WTC11 (cell line): Measurements from ENCODE around the gene SLC66A2. TPM values are rescaled to one million over a fixed set of nuclear protein-coding genes. Genes with fewer than 3 reads are reported as not detected.

ENCODE experiments used
- ATAC-seq: fragments of 200-7000 bp; cut with Tn5 transposase; 2 replicates; pipeline ENCODE4 v1.10.0; 2021; ENCODE audit warnings: mild to moderate bottlenecking, moderate library complexity
- CTCF ChIA-PET: fragments of 300-600 bp; sonication (Branson Sonifier 250); formaldehyde crosslinking; loops from one replicate; lab custom pipeline; 2021; ENCODE audit warnings: antibody characterized with exemption; lab: Charles Lee
- POLR2A ChIA-PET: fragments of 350-600 bp; sonication (Branson Sonifier 250); formaldehyde crosslinking; loops from one replicate; lab custom pipeline; 2021; ENCODE audit warnings: antibody characterized with exemption; lab: Charles Lee
- DNase-seq: peaks from one replicate; pipeline ENCODE4 v3.0.0; 2021; ENCODE audit warnings: low spot score
- H3K27ac Mint-ChIP-seq: 2 replicates; pipeline ENCODE4 v1.8.0; 2021; ENCODE audit warnings: mixed read lengths
- H3K27me3 Mint-ChIP-seq: 2 replicates; pipeline ENCODE4 v1.8.0; 2021; ENCODE audit warnings: low read depth, mild to moderate bottlenecking, moderate library complexity, mixed read lengths
- H3K36me3 Mint-ChIP-seq: 2 replicates; pipeline ENCODE4 v1.8.0; 2021; ENCODE audit warnings: mixed read lengths
- H3K4me1 Mint-ChIP-seq: 2 replicates; pipeline ENCODE4 v1.8.0; 2022; ENCODE audit warnings: mixed read lengths
- H3K4me3 Mint-ChIP-seq: 2 replicates; pipeline ENCODE4 v1.8.0; 2021; ENCODE audit warnings: mild to moderate bottlenecking, moderate library complexity, mixed read lengths
- H3K9me3 Mint-ChIP-seq: 2 replicates; pipeline ENCODE4 v1.8.0; 2021; ENCODE audit warnings: mixed read lengths
- ATF1 ChIP-seq: sonication (generic); formaldehyde crosslinking; IDR thresholded peaks from 2 replicates; pipeline ENCODE4 v1.8.1; 2023; ENCODE audit warnings: mild to moderate bottlenecking, moderate library complexity, missing genetic modification reagents
- ETV6 ChIP-seq: sonication (generic); formaldehyde crosslinking; IDR thresholded peaks from 2 replicates; pipeline ENCODE4 v1.8.1; 2022; ENCODE audit warnings: mild to moderate bottlenecking, missing genetic modification reagents
- GABPB1 ChIP-seq: sonication (generic); formaldehyde crosslinking; IDR thresholded peaks from 2 replicates; pipeline ENCODE4 v1.8.1; 2023; ENCODE audit warnings: mild to moderate bottlenecking, missing genetic modification reagents
- IRF2 ChIP-seq: sonication (generic); formaldehyde crosslinking; IDR thresholded peaks from 2 replicates; pipeline ENCODE4 v1.8.0; 2022; ENCODE audit warnings: low read depth, missing genetic modification reagents, borderline replicate concordance
- JUN ChIP-seq: sonication (generic); formaldehyde crosslinking; IDR thresholded peaks from 2 replicates; pipeline ENCODE4 v1.8.0; 2023; ENCODE audit warnings: mild to moderate bottlenecking, missing genetic modification reagents
- NFYB ChIP-seq: sonication (generic); formaldehyde crosslinking; conservative IDR thresholded peaks from 2 replicates; pipeline ENCODE4 v1.8.0; 2022; ENCODE audit warnings: low read depth, missing genetic modification reagents
- PRRX2 ChIP-seq: fragments of 250-450 bp; sonication (Bioruptor Pico); IDR thresholded peaks from 2 replicates; pipeline ENCODE4 v1.8.0; 2021; ENCODE audit warnings: mild to moderate bottlenecking
- ZNF121 ChIP-seq: sonication (generic); formaldehyde crosslinking; IDR thresholded peaks from 2 replicates; pipeline ENCODE4 v1.8.0; 2023; ENCODE audit warnings: missing genetic modification reagents
- ZNF317 ChIP-seq: sonication (generic); formaldehyde crosslinking; IDR thresholded peaks from 2 replicates; pipeline ENCODE4 v1.8.1; 2023; ENCODE audit warnings: low read depth, mild to moderate bottlenecking, moderate library complexity, missing genetic modification reagents, borderline replicate concordance
- ZNF671 ChIP-seq: fragments of 250-450 bp; sonication (Bioruptor Pico); IDR thresholded peaks from 2 replicates; pipeline ENCODE4 v1.8.0; 2021; ENCODE audit warnings: mild to moderate bottlenecking
- total RNA-seq: library from RNA; stranded (reverse); gene quantifications from 3 replicates; pipeline ENCODE4 v1.2.3, GENCODE V29; 2021
- TF ChIP-seq, protein P1 (sequence below): sonication (generic); formaldehyde crosslinking; IDR thresholded peaks from 2 replicates; pipeline ENCODE4 v1.8.1; 2023; ENCODE audit warnings: mild to moderate bottlenecking, missing genetic modification reagents, moderate library complexity
- TF ChIP-seq, protein P2 (sequence below): sonication (generic); formaldehyde crosslinking; IDR thresholded peaks from 2 replicates; pipeline ENCODE4 v1.8.1; 2023; ENCODE audit warnings: mild to moderate bottlenecking, moderate library complexity, missing genetic modification reagents
- TF ChIP-seq, protein P3 (sequence below): sonication (generic); formaldehyde crosslinking; IDR thresholded peaks from 2 replicates; pipeline ENCODE4 v1.8.0; 2023; ENCODE audit warnings: mild to moderate bottlenecking, missing genetic modification reagents

The SLC66A2 gene
- total RNA-seq, 1 experiment from 2014 or later, result 20.9 TPM

DNA sequence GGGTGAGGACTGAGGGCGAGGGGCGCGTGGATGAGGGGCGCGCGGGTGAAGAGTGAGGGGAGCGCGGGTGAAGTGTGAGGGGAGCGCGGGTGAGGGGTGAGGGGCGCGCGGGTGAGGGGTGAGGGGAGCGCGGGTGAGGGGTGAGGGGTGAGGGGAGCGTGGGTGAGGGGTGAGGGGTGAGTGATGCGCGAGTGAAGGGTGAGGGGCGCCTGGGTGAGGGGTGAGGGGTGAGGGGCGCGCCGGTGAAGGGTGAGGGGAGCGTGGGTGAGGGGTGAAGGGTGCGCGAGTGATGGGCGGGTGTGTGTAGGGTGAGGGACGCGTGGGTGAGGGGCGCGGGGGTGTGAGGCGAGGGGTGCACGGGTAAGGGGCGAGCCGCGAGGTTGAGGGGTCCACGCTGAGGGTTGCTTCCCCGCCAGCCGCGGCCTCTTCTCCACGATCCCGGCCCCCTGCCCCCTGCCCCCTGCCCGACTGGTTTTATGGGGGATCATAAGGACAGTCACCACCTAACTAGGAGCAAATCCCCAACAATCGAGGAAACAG lies 1.1 kb upstream of the SLC66A2 start:
- ChIA-PET CTCF (interaction anchor here (1.1 to 2.2 kb wide), 5 partner anchors 9 to 154 kb away, joined by 3 to 7 read pairs (median 4); partner anchors contain the start of gene KCNG2), POLR2A (interaction anchor here (0.7 to 1.0 kb wide), 2 partner anchors 81 to 143 kb away, joined by 3 to 4 read pairs; no protein-coding TSS in a partner anchor)
- Mint-ChIP-seq H3K36me3 (no peaks in the 10 kb centered on the region), H3K4me1 (peaks cover 24% of the 10 kb centered on the region), H3K9me3 (no peaks in the 10 kb centered on the region), H3K27ac (no peak overlapping the region), H3K4me3 (peak overlapping the region; percentile 60), H3K27me3 (peaks cover 73% of the 10 kb centered on the region)
- ATAC-seq (no peak), DNase-seq (no peak)
- TF ChIP-seq NFYB (CRISPR knock-in tag) (no peak), ETV6 (CRISPR knock-in tag) (no peak), GABPB1 (CRISPR knock-in tag) (no peak), PRRX2 (CRISPR knock-in tag) (no peak), ZNF671 (no peak)
- TF ChIP-seq, protein P1, sequence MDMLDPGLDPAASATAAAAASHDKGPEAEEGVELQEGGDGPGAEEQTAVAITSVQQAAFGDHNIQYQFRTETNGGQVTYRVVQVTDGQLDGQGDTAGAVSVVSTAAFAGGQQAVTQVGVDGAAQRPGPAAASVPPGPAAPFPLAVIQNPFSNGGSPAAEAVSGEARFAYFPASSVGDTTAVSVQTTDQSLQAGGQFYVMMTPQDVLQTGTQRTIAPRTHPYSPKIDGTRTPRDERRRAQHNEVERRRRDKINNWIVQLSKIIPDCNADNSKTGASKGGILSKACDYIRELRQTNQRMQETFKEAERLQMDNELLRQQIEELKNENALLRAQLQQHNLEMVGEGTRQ, result no peak

DNA sequence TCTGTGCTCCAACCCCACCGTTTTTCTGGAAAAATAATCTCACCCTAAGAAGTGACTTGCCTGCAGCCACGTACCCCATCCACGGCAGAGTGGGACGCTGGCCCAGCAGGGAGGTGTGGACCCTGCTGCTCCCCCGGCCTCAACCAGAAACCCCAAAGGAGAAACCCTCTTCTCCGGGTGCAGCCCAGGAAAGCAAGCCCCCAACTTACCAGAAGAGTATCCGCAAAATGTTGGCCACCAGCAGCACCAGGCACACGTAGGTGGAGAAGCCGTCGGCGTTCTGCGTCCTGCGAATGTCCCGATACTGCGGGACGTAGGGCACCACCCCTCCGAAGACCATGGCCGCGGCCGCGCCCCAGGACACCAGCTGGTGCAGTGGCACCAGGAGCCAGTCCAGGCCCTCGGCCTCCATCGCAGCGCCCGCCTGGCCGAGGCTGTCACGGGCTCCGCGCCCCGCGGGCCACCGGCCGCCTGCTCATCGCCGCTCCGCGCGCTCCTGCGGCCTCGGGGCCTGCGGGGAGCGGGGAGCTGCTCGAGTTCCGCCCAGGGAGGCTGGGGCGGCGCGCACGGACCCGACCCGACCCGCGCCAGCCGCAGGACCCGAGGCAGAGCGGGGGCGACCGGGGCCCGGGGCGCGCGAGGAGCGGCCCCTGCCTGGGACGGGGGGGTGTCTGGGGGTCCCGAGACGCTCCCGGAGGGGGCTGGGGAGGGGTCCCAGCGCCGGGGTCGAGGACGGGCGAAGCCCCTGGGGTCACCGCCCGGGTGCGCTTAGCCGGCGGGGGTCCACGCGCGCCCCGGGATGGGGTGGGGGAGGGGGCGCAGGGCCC lies 725 bp downstream of the SLC66A2 start:
- POLR2A ChIA-PET, result no interaction called here
- no peak overlapping the region for H3K27ac Mint-ChIP-seq

DNA sequence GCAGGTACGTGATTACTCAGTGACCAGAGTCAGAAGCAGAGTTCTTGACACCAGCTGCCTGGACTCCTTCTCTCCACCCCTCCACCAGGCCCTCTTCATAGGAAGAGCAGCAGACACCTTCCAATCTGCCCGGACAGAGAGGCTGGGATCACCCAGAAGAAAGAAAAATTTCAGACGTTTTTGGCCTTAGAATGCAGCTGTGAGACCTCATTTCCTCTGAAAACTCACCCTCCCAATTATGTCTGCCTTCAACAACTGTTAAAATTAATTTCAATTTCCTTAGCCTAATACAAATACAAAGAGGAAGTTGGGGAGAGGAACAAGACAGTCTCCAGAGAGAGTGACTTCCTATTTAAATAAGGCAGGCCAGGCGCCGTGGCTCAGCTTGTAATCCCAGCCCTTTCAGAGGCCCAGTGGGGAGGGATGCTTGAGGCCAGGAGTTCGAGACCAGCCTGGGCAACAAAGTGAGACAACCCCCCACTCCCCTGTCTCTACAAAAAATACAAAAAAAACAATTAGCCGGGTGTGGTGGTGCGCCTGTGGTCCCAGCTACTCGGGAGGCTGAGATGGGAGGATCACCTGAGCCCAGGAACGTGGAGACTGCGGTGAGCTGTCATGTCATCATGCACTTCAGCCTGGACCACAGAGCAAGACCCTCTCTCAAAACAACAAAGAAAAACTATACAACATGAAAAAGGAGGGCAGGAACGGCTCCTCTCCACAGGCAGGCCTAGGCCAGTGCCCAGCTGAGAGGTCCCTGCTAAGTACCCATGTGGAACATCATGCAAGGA lies 1.6 kb downstream of the SLC66A2 start:
- H3K36me3 Mint-ChIP-seq, result no peaks in the 10 kb centered on the region
- peaks cover 19% of the 10 kb centered on the region for H3K4me1 Mint-ChIP-seq
- POLR2A ChIA-PET, result no interaction called here
- DNase-seq, result no peak
- peak overlapping the region; percentile 69 for H3K4me3 Mint-ChIP-seq
- peak; percentile 78; the same call in 1 of the 2 replicates for TF ChIP-seq ZNF121 (CRISPR knock-in tag)
- TF ChIP-seq ATF1 (CRISPR knock-in tag), result no peak
- TF ChIP-seq, all 79 proteins: peak for 1
- peaks cover 48% of the 10 kb centered on the region for H3K27me3 Mint-ChIP-seq
- H3K9me3 Mint-ChIP-seq, result no peaks in the 10 kb centered on the region
- CTCF ChIA-PET, result no interaction called here
- no peak overlapping the region for H3K27ac Mint-ChIP-seq
- no peak for ATAC-seq

More for the DNA sequence above, 725 bp downstream of the SLC66A2 start:
- no peaks in the 10 kb centered on the region for H3K9me3 Mint-ChIP-seq
- peak overlapping the region; percentile 69 for H3K4me3 Mint-ChIP-seq
- TF ChIP-seq IRF2 (CRISPR knock-in tag), result no peak
- TF ChIP-seq ZNF317, result peak; percentile 8; the same call in 1 of the 2 replicates
- TF ChIP-seq, protein P2, sequence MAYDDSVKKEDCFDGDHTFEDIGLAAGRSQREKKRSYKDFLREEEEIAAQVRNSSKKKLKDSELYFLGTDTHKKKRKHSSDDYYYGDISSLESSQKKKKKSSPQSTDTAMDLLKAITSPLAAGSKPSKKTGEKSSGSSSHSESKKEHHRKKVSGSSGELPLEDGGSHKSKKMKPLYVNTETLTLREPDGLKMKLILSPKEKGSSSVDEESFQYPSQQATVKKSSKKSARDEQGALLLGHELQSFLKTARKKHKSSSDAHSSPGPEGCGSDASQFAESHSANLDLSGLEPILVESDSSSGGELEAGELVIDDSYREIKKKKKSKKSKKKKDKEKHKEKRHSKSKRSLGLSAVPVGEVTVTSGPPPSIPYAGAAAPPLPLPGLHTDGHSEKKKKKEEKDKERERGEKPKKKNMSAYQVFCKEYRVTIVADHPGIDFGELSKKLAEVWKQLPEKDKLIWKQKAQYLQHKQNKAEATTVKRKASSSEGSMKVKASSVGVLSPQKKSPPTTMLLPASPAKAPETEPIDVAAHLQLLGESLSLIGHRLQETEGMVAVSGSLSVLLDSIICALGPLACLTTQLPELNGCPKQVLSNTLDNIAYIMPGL (CRISPR knock-in tag), result peak; percentile 37; the same call in 1 of the 2 replicates
- no peak for TF ChIP-seq JUN (CRISPR knock-in tag)
- TF ChIP-seq, protein P3, sequence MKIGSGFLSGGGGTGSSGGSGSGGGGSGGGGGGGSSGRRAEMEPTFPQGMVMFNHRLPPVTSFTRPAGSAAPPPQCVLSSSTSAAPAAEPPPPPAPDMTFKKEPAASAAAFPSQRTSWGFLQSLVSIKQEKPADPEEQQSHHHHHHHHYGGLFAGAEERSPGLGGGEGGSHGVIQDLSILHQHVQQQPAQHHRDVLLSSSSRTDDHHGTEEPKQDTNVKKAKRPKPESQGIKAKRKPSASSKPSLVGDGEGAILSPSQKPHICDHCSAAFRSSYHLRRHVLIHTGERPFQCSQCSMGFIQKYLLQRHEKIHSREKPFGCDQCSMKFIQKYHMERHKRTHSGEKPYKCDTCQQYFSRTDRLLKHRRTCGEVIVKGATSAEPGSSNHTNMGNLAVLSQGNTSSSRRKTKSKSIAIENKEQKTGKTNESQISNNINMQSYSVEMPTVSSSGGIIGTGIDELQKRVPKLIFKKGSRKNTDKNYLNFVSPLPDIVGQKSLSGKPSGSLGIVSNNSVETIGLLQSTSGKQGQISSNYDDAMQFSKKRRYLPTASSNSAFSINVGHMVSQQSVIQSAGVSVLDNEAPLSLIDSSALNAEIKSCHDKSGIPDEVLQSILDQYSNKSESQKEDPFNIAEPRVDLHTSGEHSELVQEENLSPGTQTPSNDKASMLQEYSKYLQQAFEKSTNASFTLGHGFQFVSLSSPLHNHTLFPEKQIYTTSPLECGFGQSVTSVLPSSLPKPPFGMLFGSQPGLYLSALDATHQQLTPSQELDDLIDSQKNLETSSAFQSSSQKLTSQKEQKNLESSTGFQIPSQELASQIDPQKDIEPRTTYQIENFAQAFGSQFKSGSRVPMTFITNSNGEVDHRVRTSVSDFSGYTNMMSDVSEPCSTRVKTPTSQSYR, result no peak
- DNase-seq (peak; percentile 41), ATAC-seq (peak; percentile 21)
- peaks cover 56% of the 10 kb centered on the region for H3K27me3 Mint-ChIP-seq
- CTCF ChIA-PET, result interaction anchor here (1.3 kb wide), 1 partner anchor 11 kb away, joined by 3 read pairs; no protein-coding TSS in a partner anchor
- H3K36me3 Mint-ChIP-seq, result no peaks in the 10 kb centered on the region
- H3K4me1 Mint-ChIP-seq, result peaks cover 21% of the 10 kb centered on the region
